NK-92 treated with Interleukin-12 subunit alpha and Interleukin-12 subunit beta, amount 100 ng/mL, for 24 hours (cell line): ENCODE results near the gene SLAMF1.
A peak's percentile ranks its signal among the peaks of the same experiment; 100 is the strongest.
"Not testable (repeated sequence)": the region's sequence is repeated elsewhere in the genome, so short reads cannot be mapped to it uniquely, and the experiment has no call there.

Experiments used
- DNase-seq: peaks from one replicate; lab custom pipeline; 2025; lab: John Stamatoyannopoulos, UW

Gene SLAMF1

DNA sequence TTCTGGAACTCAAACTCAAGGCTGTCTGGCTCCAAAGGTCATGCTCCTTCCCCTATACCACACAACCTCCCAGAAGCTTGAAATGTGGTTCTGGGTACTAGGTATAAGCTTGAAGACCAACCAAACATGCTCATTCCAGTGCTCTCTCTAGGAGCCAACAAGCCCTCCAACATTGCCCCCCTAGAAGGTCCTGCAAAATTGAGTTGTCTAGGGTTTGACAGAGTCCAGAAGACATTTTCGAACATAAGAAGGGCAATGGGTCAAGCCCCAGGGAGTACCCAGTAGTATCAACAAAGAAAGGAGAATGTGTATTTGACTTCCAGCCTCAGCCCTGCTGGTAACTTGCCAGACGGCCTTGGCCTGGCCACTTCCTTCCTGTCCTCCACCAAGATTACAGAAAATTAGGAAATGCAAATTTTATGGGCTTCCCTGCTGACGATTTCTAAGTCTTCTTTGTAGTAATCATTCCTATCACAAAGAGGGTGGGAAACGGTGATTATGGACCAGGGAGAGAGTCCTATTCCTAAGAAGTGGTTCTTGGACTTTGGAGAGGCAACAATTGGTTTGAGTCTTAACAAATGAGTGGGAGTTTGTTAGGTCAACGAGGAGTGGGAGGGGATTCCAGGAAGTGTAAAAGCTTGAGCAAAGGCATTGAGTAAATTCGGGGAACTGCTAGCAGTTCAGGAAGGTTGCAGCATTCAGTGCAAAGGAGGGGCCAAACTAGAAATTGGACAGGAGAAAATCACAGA lies 18.7 kb upstream of the SLAMF1 start:
- peak; percentile 23 for DNase-seq

- no peak for DNase-seq
Observed at GRCh38 chr1:160664573-160665051, 17.8 kb upstream of the SLAMF1 start.

DNA sequence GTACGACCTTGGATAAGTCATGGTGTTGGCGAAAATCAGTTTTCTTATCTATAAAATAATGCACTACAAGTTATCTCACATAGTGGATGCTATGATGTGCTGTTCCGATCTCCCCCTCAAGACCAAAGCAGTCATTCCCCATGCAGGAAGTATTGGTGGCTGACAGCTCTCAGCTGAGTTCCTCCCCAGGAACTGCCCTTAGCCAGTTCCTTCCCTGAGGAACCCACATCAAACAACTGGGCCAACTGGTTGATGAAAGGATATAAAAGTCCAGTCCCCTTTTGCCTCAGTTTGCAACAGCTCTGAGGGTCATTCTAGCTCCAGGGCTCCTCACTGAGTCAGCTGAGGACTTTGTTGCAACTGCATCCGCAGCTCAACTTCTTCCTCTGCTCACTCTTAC lies 16.1 kb upstream of the SLAMF1 start:
- no peak for DNase-seq

- no peak for DNase-seq
Observed at GRCh38 chr1:160659566-160659965, 12.7 kb upstream of the SLAMF1 start.

GRCh38 chr1:160658814-160659193 lies 12.0 kb upstream of the SLAMF1 start:
- DNase-seq = no peak

DNA sequence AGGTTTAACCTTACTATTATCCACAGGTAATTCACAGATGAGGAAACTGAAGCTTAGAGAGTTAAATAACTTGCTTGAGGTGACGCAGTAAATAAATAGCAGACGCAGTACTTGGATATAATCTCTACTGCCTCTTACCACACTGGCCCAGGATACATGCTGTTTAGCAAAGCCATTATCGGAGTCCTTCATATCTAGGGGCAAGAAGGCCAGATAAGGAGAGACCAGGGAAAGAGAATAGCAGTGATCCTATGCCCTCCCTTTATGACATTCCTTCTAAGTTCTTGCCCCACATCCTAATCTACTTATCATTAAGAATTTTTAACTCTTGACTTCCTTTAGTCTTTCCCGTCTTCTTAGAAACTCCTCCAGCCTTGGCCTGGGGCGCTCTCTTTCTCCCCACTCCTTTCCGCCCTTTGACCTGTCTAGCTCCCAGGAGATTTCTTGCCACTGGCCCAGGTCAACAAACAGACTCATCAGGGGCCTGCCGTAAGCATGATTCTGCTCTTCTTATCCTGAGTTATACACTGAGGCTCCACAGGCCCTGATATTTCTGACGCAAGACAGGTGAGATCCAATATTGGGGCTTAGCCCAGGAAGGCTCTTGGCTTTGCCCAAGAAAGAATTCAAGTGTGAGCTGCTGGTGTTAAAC lies 11.4 kb upstream of the SLAMF1 start:
- no peak for DNase-seq

DNA sequence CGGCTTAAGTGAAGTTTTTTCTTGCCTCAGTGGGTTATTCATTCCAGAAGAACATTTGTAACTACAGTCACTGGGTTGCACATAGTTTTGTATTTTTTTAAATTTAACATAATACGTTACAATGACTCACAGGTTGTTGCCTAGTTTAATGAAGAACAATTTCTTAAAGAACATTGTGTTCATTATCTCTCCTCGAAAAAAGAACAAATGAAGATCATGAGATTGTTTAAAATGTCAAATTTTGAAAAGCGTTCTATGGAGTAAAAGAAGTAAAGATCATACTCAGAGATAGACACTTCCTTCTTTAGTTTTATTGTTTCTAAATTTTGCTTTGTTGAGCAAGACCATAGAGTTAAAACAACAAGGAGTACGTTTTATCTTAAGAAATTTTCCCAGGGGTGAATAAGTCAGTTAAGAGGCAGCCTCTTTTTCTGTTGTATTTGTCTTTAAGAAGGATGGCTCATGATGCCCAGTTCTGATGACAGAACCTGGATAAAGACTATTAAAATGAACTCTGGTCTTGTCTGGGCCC lies 10.5 kb upstream of the SLAMF1 start:
- DNase-seq = no peak

- DNase-seq = no peak
Observed at GRCh38 chr1:160656737-160657136, 9.9 kb upstream of the SLAMF1 start.

DNA sequence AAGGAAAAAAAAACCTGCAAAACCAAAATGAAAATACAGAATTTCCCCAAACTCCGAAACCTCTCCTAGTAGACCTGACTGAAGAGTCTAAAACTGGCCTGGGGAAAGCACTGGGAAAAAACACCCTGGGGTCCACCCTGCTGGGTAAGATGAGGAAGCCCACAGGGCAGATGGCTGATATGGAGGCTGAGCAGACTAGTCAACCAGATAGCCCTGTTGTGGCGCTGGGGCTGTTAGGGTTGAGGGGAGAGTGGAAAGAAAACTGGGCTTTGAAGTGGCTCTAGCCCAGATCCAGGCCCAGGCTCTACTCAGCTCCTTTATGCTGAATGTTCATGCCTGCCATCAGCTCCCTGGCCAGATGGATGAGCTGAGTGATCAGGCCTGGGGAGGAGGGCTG lies 6.8 kb upstream of the SLAMF1 start:
- DNase-seq = no peak

GRCh38 chr1:160652924-160653619 lies 6.2 kb upstream of the SLAMF1 start:
- no peak for DNase-seq

GRCh38 chr1:160652065-160652641 lies 5.3 kb upstream of the SLAMF1 start:
- DNase-seq = not testable (repeated sequence)

- no peak for DNase-seq
Observed at GRCh38 chr1:160651433-160652064, 4.7 kb upstream of the SLAMF1 start.

DNA sequence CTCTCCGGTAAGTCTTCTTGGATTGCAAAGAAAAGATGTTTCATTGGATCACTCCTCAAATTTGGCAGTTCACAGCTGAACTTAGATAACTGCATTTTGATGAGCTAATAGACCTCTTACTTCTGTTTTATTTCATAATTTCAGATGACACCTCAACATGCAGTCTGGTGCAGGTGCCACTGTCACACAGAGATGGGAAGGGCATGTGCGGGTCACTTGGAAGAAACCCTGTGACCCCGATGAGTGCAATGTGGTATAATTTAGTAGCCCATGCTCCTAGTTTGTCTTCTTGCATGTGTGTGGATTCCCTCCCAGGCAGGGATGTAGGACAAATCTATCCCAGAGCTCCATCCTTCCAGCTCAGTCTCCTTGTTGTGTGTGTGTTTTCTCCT lies 481 bp upstream of the SLAMF1 start:
- no peak for DNase-seq

DNA sequence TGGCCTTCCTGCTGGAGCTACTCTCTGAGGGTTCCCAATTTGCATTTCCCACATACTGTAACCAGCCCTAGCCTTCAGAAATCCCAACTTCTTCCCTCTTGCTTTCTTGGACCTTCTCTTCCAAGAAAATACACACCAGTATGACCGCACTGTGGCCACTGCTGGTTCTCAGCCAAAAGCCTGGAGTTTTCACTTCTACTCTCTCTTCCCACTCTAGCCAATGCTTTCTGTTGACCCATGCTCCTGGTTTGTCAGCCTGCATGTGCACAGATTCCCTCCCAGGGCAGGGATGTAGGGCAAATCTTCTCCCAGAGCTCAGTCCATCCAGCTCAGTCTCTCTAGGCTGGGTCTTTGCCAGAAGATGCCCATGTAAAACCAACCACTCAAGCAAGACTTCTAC lies 664 bp downstream of the SLAMF1 start:
- no peak for DNase-seq

- no peak for DNase-seq
Observed at GRCh38 chr1:160645386-160646130, 1.3 kb downstream of the SLAMF1 start.

GRCh38 chr1:160644399-160644798 lies 2.4 kb downstream of the SLAMF1 start:
- DNase-seq = no peak

GRCh38 chr1:160643138-160643537 lies 3.7 kb downstream of the SLAMF1 start:
- DNase-seq = no peak

DNA sequence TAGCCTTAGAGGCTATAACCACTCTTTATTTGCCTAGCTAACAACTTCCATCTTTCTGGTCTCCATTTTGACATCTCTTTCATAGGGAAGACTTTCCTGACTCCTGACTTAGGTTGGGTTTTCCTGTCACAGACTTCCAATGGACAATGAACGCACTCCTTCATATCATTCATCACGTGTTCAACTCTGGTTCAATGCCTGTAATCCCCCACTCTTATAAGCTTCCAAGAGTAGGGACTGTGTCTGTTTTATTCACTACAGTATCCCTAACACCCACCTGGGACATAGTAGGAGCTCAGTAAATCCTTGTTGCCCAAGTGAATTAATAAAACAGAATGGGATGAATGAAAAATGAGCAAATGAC lies 4.6 kb downstream of the SLAMF1 start:
- no peak for DNase-seq

DNA sequence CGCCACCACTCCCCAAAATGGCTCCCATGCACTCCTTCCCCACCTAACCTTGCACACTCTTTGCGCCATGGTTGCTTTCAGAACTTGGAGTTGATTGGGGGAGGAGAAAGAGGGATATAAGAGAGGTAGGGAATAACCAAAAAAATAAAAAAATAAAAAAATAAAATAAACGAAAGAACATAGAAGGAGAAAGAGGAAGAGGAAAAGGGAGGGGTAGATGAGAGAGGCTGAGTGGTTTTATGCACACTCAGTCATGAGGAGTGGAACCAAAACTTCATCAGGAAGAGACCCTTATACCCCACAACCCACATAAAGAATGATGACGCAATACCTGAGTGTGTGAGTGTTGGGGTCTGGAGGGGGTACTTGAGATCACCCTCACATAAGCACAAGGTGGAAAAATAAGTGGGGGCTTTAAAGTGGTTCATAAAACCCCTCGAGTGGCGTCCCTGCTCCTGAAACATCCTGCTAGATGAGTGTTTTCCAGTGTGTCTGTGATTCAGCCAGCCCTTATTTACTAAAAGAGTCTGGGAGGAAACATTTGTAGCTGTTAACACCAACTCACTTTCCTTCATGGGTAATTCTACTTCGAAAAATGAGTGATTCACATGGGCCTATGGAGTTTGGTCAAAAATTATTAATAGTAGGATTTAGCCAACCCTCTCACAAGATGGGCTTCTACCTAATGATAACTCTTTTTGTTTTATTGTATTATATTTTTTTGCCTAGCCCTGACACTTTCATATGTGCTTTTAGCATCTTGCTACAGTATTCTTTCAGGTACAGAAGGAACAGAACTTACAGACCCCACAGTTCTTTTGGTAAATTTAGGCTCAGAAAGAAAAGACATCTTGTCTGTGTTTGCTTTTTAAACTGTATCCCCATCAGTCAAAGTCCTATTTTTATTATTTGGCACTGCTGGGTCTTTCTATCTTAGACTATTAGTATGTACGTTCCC lies 5.2 kb downstream of the SLAMF1 start:
- no peak for DNase-seq
